Fibroblast of skin of left quadriceps (primary cell): ENCODE data around the gene CHST6.
A peak's percentile ranks its signal among the peaks of the same experiment; 100 is the strongest.
"Not testable (repeated sequence)": the region's sequence is repeated elsewhere in the genome, so short reads cannot be mapped to it uniquely, and the experiment has no call there.

Source experiments
- DNase-seq, 2 experiments: peaks; one replicate each; pipeline ENCODE4 v3.0.0-alpha.2; 2013; ENCODE audit warnings: low read depth in 2 of 2

Gene CHST6

DNA sequence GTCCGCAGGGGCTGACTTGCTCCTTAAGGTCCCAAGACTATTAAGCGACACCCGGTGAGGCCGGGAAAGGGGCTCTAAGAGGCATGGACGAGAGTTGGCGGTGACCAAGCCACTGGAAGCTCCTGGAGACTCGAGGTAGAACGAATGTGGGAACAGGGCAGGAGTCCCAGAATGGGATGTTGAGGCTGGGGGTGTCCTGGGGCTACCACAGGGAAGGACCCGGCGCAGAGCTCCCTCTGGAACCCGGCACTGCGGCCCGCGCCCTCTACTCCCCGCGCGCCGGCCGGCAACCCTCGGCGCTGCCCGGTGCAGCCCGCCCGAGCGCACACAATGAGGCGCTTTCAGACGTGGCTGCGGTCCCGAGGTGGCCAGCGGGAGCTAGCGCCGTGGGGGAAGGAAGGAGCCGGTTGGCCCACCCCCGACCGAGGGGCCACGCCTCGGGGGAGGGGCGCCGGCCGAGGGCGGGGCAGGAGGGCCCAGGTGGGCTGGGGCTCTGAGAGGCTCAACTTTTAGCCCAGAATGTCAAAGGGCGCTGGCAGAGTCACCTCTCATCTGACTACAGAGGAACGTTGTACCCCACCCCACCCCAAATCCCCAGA is at the start of gene CHST6:
TSS of gene CHST6 (minus strand) at position 366 of the 599 bp plus-strand sequence. CDS start 15,613 bp downstream, outside the sequence.
- peak in 1 of 2 experiments; percentile 8 for DNase-seq

DNA sequence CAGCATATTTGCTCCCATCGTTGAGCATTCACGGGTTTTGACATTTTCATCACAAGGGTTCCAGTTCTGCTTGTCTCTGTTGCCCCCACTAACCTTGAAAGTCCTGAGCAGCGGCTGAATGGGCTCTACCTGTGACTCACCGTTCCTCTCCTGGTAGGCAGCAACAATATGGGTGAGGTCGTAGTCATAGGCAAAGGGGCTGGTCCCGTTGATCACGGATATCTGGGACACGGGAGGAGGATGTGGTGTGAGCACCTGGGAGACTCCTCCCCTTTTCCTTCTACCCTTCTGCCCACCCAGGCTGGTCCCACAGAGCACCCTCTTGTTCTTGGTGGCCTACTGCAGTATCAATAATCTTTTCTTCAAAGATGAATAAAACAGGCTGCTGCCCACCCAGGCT is 47.2 kb upstream of the CHST6 start:
- DNase-seq: not testable (repeated sequence)

DNA sequence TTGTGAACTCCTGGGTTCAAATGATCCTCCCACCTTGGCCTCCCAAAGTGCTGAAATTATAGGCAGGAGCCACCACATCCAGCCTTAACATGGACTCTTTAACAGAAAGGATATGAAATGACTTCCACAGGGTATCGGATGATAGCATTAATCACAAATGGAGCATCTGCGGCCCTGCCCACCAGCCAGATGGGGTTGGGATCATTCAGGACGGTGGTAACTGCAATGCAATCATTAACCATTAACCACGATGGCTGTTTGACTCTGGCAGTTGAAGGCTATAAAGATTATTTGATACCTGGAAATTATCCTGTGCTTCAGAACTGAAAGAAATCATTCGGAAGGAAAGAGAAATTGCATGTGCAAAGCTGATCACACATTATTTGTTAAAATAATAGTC is 46.0 kb upstream of the CHST6 start:
- no peak for DNase-seq

DNA sequence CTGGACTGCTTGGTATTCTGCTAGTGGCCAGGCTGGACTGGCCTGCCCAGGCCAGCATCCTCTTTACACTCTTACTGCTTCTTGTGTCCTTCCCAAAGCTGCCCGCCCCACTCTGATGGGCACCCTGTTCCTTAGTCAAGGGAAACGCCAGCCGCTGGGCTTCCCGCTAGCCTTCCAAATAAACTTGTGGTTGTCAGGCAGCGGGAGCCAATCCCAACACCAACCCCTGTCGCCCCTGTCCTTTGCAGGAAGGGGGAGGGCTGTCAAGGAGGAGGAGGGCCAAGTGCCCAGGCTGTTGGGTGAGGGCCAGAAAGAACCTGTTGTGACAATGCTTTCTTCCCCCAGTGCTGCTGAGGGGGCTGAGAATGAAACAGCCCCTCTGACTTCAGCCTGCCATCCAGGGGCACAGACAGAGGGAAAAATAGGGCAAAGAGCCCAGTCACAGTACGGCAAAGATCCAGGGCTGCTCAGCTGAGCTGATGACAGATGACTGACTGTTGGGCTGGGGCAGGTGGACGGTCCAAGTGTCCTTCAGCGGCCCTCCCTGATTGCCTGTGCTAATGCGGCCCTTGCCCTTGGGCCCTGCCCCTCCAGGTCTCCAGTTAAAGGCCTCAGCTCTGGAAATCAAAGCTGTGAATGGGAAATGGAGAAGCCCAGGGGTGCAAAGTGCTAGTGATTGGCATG is 43.8 kb upstream of the CHST6 start:
- DNase-seq: not testable (repeated sequence)

DNA sequence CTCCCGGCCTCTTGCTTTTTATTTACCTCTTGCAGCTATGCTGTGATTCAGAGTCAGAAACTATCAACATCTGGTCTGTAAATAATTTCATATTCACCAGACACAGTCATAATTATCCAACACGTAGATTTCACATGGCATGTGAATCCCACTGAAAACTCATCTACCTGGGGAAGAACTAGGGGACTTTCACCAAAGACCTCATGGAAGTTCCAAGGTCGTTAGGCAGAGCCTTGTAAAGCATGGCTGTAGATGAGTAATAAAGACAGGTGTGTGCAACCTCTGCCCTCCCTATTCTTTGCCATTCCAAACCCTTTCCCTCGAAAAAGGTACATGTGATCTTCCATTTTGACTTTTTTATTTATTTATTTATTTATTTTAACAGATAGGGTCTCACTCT is 42.5 kb upstream of the CHST6 start:
- no peak for DNase-seq

DNA sequence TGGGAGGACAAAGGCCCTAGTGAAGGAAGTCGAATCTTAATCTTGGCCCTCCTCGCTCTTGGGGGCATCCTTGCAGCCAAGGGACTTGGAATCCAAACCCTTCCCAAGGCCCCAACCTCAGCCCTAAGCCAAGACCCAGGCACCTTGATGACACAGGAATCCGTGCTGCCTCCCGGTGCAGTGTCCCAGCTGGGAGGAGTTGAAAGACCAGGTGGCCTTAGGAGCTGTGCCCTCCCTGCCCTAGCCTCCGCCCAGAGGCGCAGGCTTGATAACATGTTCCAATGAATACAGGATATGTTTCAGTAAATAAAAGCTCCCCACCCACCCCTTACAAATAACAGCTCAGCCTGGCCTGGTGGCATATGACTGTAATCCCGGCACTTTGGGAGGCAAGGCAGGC is 40.7 kb upstream of the CHST6 start, which contains the start of gene CHST5:
TSS of gene CHST5 (minus strand) at position 208 of the 400 bp plus-strand sequence. CDS start 5,724 bp downstream, outside the sequence.
- no peak for DNase-seq

DNA sequence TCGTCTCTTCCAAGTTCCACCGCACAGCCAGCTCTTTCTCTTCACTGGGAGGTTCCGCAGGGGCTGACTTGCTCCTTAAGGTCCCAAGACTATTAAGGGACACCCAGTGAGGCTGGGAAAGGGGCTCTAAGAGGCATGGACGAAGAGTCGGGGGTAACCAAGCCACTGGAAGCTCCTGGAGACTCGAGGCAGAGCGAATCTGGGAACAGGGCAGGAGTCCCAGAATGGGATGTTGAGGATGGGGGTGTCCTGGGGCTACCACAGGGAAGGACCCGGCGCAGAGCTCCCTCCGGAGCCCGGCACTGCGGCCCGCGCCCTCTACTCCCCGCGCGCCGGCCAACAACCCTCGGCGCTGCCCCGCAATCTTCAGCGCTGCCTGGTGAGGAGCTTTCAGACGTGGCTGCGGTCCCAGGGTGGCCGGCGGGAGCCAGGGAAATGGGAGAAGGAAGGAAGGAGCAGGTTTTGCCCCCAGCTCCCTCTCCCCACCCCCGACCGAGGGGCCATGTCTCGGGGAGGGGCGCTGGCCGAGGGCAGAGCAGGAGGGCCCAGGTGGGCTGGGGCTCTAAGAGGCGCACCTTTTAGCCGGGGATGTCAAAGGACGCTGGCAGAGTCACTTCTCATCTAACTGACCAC is 40.1 kb upstream of the CHST6 start:
- no peak for DNase-seq

DNA sequence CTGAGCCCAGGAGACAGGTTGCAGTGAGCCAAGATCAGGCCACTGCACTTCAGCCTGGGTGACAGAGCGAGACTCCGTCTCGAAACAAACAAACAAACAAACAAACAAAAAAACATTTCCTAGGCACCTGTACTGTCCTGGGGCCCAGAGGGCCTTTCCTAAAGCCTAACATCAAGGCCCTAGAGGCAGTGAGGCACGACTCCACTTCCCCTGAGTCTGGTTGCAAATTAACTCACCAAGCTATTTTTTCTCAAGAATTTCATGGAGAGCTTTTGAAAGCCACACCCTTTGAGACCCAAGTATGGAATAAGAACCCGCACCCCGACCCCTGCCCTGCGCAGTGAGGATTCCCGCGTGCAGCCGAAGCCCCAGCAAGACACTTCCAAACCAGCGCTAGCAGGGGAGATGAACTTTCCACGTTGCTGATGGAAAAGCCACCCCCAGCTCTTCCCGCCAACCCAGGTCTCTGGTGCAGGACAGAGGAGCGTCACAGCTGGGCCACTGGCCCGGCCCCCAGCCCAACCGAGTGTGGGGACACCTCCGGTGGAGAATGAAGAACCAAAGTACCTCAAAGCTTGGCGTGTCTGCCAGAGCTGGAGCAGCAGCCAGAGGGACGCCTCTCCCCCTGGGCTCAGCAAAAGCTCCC is 39.4 kb upstream of the CHST6 start:
- no peak for DNase-seq

DNA sequence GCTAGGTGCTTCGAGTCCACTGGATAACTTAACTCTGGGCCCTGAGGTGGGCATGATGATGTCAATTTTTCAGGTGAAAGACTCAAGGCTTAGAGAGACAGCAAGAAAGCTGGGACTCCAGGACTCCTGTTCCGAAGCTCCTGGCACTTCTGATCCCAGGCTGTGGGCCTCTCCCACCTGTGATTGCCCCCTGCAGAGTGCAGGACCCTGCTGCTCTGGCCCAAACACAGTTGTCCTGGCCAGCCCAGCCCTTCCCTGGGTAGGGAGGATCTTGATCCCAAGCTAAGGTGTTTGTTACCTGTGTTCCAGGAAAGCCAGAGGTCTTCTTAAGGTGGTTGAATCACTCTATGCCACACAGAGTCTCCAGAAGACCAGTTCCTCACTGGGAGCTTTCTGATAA is 37.5 kb upstream of the CHST6 start:
- no peak for DNase-seq

DNA sequence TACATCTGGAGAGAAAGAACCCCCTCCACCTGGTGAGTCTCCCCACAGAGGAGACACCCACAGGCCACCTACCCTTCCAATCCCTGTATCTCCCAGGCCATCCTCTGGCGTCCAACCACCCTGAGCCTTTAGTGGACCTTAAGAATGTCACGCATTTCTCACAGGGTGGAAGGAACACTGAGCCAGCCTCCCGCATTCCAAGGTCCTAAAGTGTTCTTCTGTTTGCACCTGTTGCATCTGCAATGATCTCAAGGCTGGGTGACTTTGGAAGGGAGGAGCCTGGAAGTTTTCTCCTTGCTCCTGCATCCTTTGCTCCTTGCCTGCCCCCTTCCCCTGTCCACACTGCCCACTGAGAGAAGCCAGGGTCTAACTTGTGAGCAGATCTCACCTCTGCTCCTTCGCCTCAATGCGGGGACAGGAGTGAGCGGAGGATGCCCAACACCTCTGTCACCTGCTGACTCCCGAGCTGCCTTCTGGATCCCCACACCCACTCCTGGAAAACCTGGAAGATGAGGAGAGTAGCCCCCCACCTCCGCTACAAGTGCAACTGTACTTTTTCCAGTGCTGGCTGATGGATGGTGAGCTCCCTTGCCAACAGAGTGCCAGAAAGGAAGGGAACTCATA is 37.0 kb upstream of the CHST6 start:
- no peak for DNase-seq

DNA sequence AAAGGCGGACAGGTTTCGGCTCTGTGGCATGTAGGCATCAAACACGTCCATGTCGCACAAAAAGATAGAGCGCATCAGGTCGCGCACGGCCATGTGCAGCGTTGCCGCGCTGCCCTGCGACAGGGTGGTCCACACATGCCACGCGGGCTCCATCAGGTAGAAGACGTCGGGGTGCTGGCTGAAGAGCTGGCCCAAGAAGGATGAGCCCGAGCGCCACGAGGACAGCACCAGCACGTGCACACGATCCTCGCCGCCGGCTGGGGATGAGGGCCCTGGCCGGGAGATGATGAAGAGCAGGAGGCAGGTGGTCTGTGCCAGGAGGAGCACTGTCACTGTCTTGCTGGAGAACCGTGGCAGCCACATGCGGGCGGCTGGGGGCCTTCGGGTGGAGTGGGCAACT is 34.7 kb upstream of the CHST6 start:
- DNase-seq: no peak

DNA sequence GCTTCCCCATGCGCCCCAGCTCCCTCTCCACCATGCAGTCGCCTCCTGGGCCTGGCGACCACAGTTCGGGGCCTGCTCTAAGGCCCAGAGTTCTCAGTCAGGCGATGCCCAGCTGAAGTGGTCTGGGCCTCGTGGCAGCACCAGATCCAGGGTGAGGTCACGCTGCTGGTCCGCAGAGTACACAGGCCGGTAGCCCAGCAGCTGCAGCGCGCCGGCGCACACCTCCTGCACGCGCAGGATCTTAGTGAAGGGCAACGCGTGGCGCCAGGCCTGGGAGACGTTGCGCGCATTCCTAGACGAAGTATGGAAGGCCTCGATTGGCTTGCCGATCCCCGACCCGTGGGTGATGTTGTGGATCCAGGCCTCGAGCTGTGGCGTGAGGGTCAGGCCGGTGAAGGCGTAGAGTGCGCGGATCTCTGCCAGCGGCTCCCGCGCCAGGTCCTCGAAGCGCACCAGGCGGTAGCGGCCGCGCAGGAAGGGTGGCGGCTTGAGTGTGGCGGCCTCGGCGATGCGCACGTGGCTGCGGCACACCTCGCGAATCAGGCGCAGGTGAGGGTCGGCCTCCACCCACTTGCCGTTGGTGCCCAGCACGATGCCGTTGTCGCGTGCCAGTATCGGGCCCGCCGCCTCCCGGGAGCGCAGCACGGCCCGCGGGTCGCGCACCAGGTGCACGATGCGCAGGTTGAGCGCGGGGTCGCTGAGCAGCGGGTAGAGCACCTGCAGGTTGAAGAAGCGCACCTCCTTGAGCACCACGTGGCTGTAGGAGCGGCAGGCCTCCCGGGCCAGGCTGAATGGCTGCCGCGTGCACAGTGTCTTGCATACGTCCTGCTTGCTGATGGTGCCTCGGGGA is 34.0 kb upstream of the CHST6 start:
- no peak for DNase-seq

DNA sequence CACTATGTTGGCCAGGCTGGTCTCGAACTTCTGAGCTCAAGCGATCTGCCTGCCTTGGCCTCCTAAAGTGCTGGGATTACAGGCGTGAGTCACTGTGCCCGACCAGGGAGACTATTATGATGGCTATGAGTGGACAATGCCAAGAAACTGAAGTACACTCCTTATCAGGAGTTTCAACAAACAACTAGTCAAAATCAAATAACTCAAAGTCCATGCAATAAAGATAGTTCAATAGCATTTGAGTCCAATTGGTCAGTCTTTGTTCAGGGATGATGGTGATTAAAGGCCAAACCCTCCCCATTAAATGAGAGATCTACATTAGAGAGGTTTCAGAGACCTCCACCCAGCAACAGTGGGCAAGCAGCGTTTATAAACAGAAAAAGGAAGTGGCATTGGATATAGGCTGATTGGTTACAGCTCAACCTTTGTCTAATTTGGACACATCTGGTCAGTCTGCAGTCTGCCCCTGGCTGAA is 32.6 kb upstream of the CHST6 start:
- DNase-seq: no peak

DNA sequence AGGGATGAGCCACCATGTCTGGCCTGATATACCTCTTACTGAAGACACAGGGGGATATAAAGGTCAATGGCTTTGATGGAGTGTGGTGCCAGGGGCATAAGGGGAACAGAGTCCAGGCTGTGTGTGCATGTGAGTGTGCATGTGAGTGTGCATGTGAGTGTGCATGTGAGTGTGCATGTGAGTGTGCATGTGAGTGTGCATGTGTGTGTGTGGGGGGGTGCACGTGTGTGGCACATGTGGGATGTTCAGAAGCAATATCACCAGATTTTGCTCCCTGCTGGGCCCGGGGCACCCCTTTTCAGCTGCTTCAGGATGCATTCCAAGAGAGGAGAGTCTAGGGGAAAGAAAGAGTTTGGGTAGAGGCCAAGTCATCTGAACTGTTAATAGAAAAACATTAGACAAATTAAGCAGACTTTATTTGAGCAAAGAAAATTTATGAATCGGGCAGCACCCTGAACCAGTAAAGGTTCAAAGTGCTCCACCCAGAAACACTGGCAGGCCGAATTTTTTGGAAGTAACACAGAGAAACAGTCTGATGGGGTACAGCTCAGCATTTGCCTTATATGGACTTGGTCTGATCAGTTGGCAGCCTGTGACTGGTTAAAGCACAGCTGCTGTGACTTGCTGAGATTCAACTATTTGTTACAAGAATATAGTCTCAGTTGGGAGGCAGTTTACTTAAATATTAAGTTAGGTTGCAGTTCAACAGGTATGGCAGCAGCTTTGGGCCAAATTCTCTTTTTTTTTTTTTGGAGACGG is 31.0 kb upstream of the CHST6 start:
- DNase-seq: no peak

DNA sequence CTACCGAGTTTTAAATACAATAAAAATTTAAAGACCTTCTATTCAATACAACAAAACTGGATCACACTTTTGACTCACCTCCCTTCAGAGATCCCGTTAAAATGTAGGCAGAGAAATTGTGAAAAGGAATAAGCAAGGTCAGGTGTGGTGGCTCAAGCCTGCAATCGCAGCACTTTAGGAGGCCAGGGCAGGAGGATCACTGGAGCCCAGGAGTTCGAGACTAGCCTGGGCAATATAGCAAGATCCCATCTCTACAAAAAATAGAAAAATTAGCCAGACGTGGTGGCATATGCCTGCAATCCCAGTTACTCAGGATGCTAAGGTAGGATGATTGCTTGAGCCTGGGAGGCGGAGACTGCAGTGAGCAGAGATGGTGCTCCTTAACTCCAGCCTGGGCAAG is 23.9 kb upstream of the CHST6 start:
- DNase-seq: no peak

DNA sequence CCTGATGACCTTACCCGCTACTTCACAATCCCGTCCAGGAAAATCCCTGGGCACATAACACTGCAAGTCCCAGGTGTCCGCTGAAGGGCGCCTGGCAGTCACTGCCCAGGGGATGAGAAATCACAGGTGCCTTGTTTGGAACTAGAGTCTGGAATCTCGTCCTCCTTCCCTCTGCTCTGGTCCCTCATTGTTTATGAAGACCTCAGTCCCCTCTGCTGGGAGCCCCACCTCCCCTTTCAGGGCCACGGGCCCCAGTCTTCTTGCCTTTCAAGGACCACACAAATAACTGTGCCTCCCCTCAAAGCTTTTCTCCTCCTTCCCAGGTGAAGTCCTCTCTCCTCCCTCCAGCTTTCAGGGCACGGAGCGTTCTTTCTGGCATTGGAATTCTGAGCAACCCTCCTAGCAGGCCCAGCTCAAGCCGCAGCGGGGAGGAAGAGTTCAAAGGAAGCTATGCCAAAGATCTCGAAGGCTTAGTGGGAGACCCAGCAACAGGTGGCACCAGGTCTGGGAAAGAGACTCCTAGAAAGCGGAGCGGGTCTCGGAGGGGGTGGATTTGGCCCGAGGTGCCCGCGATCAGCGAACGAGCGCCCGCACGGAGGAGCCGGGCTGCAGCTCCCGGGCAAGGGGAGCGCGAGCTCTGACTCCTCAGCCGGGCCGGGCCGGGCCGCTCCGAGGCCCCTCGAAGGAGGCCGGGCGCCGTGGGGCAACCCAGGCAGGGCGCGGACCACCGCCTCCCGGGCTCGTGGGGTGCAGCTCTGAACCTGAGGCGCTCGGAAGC is 21.1 kb upstream of the CHST6 start:
- not testable (repeated sequence) for DNase-seq

DNA sequence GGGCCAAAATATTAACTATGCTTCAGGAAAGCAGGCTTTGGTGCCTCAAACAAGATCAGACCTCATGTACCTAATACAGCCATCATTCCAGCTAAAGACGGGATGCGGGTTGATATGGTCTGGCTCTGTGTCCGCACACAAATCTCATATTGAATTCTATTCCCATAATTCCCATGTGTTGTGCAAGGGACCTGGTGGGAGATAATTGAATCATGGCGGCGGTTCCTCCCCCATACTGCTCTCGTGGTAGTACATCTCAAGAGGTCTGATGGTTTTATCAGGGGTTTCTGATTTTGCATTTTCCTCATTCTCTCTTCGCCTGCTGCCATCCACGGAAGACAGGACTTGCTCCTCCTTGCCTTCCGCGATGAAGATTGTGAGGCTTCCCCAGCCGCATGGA is 19.1 kb upstream of the CHST6 start:
- DNase-seq: no peak

DNA sequence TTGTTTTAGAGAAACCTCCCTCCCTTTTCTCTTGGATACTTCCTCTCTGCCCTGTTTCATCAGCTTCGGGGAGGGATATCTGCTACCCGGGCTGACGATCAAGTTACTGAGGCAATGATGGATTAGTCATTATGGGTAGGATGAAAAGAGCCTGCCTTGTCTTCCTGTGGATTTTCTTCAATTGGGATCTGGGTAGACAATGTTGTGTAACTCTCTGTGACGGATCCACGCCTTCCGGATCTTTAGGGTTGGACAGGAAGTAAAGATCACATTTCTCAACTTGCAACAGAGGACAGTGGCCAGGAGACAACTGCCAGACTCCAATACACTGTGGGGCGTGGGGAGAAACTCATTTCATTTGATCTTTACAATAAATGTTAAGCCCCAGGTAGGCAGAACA is 11.3 kb upstream of the CHST6 start:
- peak; percentile 54 to 59 for DNase-seq

DNA sequence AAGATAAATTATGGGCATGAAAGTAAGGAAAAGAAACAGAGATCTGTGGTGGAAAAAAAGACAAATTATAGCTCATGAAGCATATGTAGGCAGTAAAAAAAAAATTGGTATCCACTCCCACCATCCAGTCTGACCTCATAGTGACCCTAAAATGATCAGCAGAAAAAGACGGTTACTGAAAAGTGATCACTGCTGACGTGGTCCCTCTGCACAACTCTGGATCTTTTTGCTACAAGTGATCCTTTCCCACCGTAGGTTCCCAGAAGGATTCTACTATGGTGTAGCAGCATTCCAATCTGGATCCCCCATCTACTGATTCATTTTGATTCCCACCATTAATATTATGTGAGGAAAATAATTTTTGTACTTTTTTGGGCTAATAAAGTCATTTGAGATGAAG is 10.9 kb upstream of the CHST6 start:
- no peak for DNase-seq

DNA sequence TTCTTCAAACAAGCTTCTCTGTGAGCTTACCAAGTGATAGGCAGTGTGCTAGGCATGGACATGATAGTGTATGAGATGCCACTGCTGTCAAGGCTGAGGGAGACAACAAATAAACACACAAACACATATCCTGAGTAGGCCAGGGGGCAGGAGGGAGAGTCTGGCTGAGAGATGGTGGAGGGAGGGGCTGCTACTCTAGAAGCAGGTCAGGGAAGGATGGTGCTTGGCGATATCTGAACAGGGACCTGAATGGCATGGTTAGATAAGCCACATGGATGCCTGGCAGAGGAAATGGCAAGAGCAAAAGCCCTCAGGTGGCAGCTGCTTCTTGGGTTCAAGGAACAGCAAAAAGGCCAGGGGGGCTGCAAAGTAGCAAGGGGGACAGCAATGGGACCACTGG is 8.6 kb upstream of the CHST6 start:
- no peak for DNase-seq
